Keratinocyte (primary cell): Measurements from ENCODE around the gene SLC7A1. TPM values are rescaled to one million over a fixed set of nuclear protein-coding genes. Genes with fewer than 3 reads are reported as not detected.
A peak's percentile ranks its signal among the peaks of the same experiment; 100 is the strongest.

ENCODE experiments used
- DNase-seq: peaks from one replicate; pipeline ENCODE4 v3.0.0-alpha.2; 2011; ENCODE audit warnings: low read depth, missing footprints, low spot score
- FAIRE-seq: peaks from 2 replicates; lab custom pipeline; 2011; peaks lifted over from hg19 to GRCh38; lab: Jason Lieb, UNC
- H2AFZ ChIP-seq: 2 replicates; pipeline ENCODE4 v1.6.0; 2012; ENCODE audit warnings: low read length, control low read depth, inconsistent platforms; ENCODE audit not compliant: control insufficient read depth
- H3K27ac ChIP-seq: 2 replicates; pipeline ENCODE4 v1.5.1; 2011; ENCODE audit warnings: low read length; ENCODE audit not compliant: control insufficient read depth, insufficient read depth
- H3K27me3 ChIP-seq: 3 replicates; pipeline ENCODE4 v1.6.0; 2011; ENCODE audit warnings: low read length; ENCODE audit not compliant: control insufficient read depth, insufficient read depth; ENCODE audit errors: extremely low read depth
- H3K36me3 ChIP-seq, 2 experiments: 2 replicates in 1 of 2; 3 replicates in 1 of 2; pipeline ENCODE4 v1.5.1; 2011; ENCODE audit warnings: low read length in 2 of 2, mild to moderate bottlenecking in 1 of 2; ENCODE audit not compliant: control insufficient read depth in 2 of 2, insufficient read depth in 2 of 2; ENCODE audit errors: extremely low read depth in 1 of 2
- H3K4me1 ChIP-seq: 3 replicates; pipeline ENCODE4 v1.5.1; 2011; ENCODE audit warnings: low read length; ENCODE audit not compliant: control insufficient read depth, insufficient read depth; ENCODE audit errors: extremely low read depth
- H3K4me2 ChIP-seq: 3 replicates; pipeline ENCODE4 v1.6.0; 2011; ENCODE audit warnings: low read depth, low read length; ENCODE audit not compliant: control insufficient read depth, insufficient read depth; ENCODE audit errors: extremely low read depth
- H3K4me3 ChIP-seq, 3 experiments: fragments of 200-600 bp in 1 of 3; sonication (generic) in 1 of 3; 2 replicates in 2 of 3; 3 replicates in 1 of 3; pipeline ENCODE4 v1.5.1; 2011 to 2016; ENCODE audit warnings: low read length in 3 of 3, mild to moderate bottlenecking in 3 of 3, control low read depth in 2 of 3, inconsistent platforms in 1 of 3, low read depth in 1 of 3, mixed read lengths in 1 of 3, mixed run types in 1 of 3, moderate library complexity in 1 of 3; ENCODE audit not compliant: control insufficient read depth in 2 of 3, insufficient read depth in 2 of 3; ENCODE audit errors: extremely low read depth in 1 of 3
- H3K79me2 ChIP-seq: 2 replicates; pipeline ENCODE4 v1.6.0; 2012; ENCODE audit warnings: low read length; ENCODE audit not compliant: control insufficient read depth, insufficient read depth
- H3K9ac ChIP-seq: 3 replicates; pipeline ENCODE4 v1.6.0; 2011; ENCODE audit warnings: low read length; ENCODE audit not compliant: control insufficient read depth, insufficient read depth; ENCODE audit errors: extremely low read depth
- H3K9me1 ChIP-seq: 3 replicates; pipeline ENCODE4 v1.6.0; 2011; ENCODE audit warnings: low read length; ENCODE audit not compliant: control insufficient read depth, insufficient read depth; ENCODE audit errors: extremely low read depth
- H3K9me3 ChIP-seq: 2 replicates; pipeline ENCODE4 v1.5.1; 2012; ENCODE audit warnings: low read depth, low read length; ENCODE audit not compliant: control insufficient read depth
- H4K20me1 ChIP-seq: 3 replicates; pipeline ENCODE4 v1.6.0; 2011; ENCODE audit warnings: low read length; ENCODE audit not compliant: control insufficient read depth, insufficient read depth; ENCODE audit errors: extremely low read depth
- EZH2 ChIP-seq: IDR thresholded peaks from one replicate; pipeline ENCODE4 v1.6.1; 2012; ENCODE audit warnings: inconsistent platforms, mild to moderate bottlenecking, low read length, moderate library complexity
- dilution Hi-C: fragments of 300-500 bp; cut with MboI; formaldehyde crosslinking; loops from one replicate; pipeline ENCODE4 v1.7.0; 2020; ENCODE audit warnings: low sequenced_read_pairs; ENCODE audit not compliant: extremely low pct_ligation_motif_present
- polyA plus RNA-seq, 5 experiments: library from polyadenylated mRNA; depleted of rRNA in 3 of 5; stranded (reverse) in 3 of 5; stranded (forward) in 1 of 5; unstranded in 1 of 5; fragments of >200 nt; gene quantifications; 1 replicate in 1 of 5; 2 replicates in 3 of 5; 3 replicates in 1 of 5; pipeline versions ENCODE4 v1.2.1 to v1.2.3, GENCODE V29; 2011 to 2012; ENCODE audit warnings: missing spikeins in 2 of 5, low read depth in 1 of 5, low replicate concordance in 1 of 5
- TF ChIP-seq, protein P1 (sequence below), 3 experiments: IDR thresholded peaks in 1 of 3; conservative IDR thresholded peaks in 1 of 3; optimal IDR thresholded peaks in 1 of 3; 2 replicates in 2 of 3; 3 replicates in 1 of 3; pipeline versions ENCODE3 to v1.5.1; 2011; ENCODE audit warnings: low read length in 3 of 3, mild to moderate bottlenecking in 3 of 3, moderate library complexity in 2 of 3, control low read depth in 1 of 3, inconsistent platforms in 1 of 3; ENCODE audit not compliant: insufficient read depth in 2 of 3; ENCODE audit errors: extremely low read depth in 1 of 3

The SLC7A1 gene
- polyA plus RNA-seq, 1 donor (not counting 4 experiments of a cell fraction or from before 2014, with no cell fraction given): 41.5 TPM

DNA sequence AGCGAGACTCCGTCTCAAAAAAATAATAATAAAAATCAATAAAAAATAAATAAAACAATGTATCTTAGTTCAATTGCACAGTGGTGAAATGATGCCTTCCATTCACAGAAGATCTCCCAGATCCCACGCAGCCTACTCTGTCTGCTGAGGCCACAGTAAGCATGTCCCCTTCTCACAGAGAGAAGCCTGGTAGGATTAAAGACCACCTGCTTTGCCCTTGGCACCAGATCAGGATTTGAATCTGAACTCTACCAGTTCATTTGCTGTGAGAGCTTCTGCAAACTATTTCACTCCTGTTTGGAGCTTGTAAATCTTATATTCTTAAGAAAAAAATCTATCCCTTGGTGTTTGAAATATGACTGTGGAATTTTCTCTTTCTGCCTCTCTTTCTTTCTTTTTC is 2.2 kb upstream of the SLC7A1 start:
- no peaks in the 10 kb centered on the region for H3K27me3 ChIP-seq
- no peak for DNase-seq
- peaks cover 25% of the 10 kb centered on the region for H3K79me2 ChIP-seq
- TF ChIP-seq, protein P1, sequence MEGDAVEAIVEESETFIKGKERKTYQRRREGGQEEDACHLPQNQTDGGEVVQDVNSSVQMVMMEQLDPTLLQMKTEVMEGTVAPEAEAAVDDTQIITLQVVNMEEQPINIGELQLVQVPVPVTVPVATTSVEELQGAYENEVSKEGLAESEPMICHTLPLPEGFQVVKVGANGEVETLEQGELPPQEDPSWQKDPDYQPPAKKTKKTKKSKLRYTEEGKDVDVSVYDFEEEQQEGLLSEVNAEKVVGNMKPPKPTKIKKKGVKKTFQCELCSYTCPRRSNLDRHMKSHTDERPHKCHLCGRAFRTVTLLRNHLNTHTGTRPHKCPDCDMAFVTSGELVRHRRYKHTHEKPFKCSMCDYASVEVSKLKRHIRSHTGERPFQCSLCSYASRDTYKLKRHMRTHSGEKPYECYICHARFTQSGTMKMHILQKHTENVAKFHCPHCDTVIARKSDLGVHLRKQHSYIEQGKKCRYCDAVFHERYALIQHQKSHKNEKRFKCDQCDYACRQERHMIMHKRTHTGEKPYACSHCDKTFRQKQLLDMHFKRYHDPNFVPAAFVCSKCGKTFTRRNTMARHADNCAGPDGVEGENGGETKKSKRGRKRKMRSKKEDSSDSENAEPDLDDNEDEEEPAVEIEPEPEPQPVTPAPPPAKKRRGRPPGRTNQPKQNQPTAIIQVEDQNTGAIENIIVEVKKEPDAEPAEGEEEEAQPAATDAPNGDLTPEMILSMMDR (optimal IDR thresholded peaks at IDR 0.05 in 1 of 3, IDR thresholded peaks at IDR 0.05 in 1 of 3, conservative IDR thresholded peaks at IDR 0.05 in 1 of 3; ENCODE audit: extremely low read depth in 1 of 3, insufficient read depth in 2 of 3, low read length in 3 of 3): no peak
- TF ChIP-seq EZH2: no peak
- no peaks in the 10 kb centered on the region for H3K9me1 ChIP-seq
- H3K27ac ChIP-seq: no peak overlapping the region
- no peaks in the 10 kb centered on the region for H4K20me1 ChIP-seq
- peaks cover 13% of the 10 kb centered on the region for H3K4me1 ChIP-seq
- H3K4me3 ChIP-seq: no peak overlapping the region
- no peak overlapping the region for H3K4me2 ChIP-seq
- no peak overlapping the region for H3K9ac ChIP-seq
- H2AFZ ChIP-seq: no peak overlapping the region
- peaks cover 0 to 10% of the 10 kb centered on the region in 2 experiments for H3K36me3 ChIP-seq
- no peaks in the 10 kb centered on the region for H3K9me3 ChIP-seq
- no peak for FAIRE-seq
- dilution Hi-C loops: no loop called here

DNA sequence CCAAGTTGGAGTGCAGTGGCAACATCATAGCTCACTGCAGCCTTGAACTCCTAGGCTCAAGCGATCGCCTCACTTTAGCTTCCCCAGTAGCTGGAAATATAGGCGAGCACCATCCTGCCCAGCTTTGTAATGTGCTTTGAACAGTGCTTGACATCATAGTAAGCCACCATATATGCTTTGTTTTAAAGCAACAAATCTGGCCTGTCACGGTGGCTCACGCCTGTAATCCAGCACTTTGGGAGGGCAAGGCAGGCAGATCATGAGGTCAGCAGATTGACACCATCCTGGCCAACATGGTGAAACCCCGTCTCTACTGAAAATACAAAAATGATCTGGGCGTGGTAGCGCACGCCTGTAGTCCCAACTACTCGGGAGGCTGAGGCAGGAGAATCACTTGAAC is 1.8 kb upstream of the SLC7A1 start:
- H3K36me3 ChIP-seq: peaks cover 0 to 14% of the 10 kb centered on the region in 2 experiments
- dilution Hi-C loops: no loop called here
- H3K9me1 ChIP-seq: no peaks in the 10 kb centered on the region
- no peak overlapping the region for H2AFZ ChIP-seq
- H4K20me1 ChIP-seq: no peaks in the 10 kb centered on the region
- FAIRE-seq (no peak), DNase-seq (no peak)
- H3K4me2 ChIP-seq: no peak overlapping the region
- H3K79me2 ChIP-seq: peaks cover 29% of the 10 kb centered on the region
- no peaks in the 10 kb centered on the region for H3K27me3 ChIP-seq
- no peak overlapping the region for H3K9ac ChIP-seq
- no peaks in the 10 kb centered on the region for H3K9me3 ChIP-seq
- peaks cover 18% of the 10 kb centered on the region for H3K4me1 ChIP-seq
- no peak for TF ChIP-seq EZH2
- H3K4me3 ChIP-seq: no peak overlapping the region
- no peak overlapping the region for H3K27ac ChIP-seq

DNA sequence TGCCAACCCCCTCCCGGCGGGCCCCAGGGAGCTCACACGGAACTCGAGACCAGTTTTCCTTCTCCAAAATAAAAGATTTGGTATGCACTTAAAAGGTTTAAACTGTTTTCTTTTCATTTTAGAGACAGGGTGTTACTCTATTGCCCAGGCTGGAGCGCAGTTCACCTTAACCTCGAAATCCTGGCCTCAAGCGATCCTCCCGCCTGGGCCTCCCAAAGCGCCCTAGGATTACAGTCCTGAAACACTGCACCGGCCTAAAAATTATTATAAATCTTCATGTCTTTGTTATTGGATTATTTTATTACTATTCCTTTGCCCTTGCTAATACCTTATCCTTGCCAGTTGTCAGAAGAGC is 553 bp upstream of the SLC7A1 start:
- peak overlapping the region; percentile 76 for H3K4me2 ChIP-seq
- DNase-seq (no peak), FAIRE-seq (no peak)
- dilution Hi-C loops: no loop called here
- no peaks in the 10 kb centered on the region for H3K9me3 ChIP-seq
- peak overlapping the region; percentile 21 for H3K27ac ChIP-seq
- no peak for TF ChIP-seq EZH2
- TF ChIP-seq, protein P1 (optimal IDR thresholded peaks at IDR 0.05 in 1 of 3, IDR thresholded peaks at IDR 0.05 in 1 of 3, conservative IDR thresholded peaks at IDR 0.05 in 1 of 3; ENCODE audit: extremely low read depth in 1 of 3, insufficient read depth in 2 of 3, low read length in 3 of 3): no peak
- H3K27me3 ChIP-seq: no peaks in the 10 kb centered on the region
- peak overlapping the region; percentile 97 for H3K9ac ChIP-seq
- peaks cover 0 to 25% of the 10 kb centered on the region in 2 experiments for H3K36me3 ChIP-seq
- peaks cover 30% of the 10 kb centered on the region for H3K4me1 ChIP-seq
- H4K20me1 ChIP-seq: peaks cover 6% of the 10 kb centered on the region
- H3K79me2 ChIP-seq: peaks cover 41% of the 10 kb centered on the region
- peak overlapping the region; percentile 52 for H2AFZ ChIP-seq
- peaks cover 1% of the 10 kb centered on the region for H3K9me1 ChIP-seq
- H3K4me3 ChIP-seq: peak overlapping the region; percentile 34 to 58 (median 57)
